ENCODE data around the gene VMP1. TPM values are rescaled to one million over a fixed set of nuclear protein-coding genes. Genes with fewer than 3 reads are reported as not detected.
"Not testable (repeated sequence)": the region's sequence is repeated elsewhere in the genome, so short reads cannot be mapped to it uniquely, and the experiment has no call there.

Gene VMP1
- total RNA-seq, 2 experiments from 2014 or later: 239 to 248 TPM

GRCh38 chr17:59872351-59872750 is 164.9 kb downstream of the VMP1 start:
- H3K9me3 Mint-ChIP-seq: no peaks in the 10 kb centered on the region
- no peak overlapping the region for H3K27ac Mint-ChIP-seq
- ChIA-PET CTCF (interaction anchor here (1.1 to 2.9 kb wide), 4 partner anchors 13 to 126 kb away, joined by 3 to 13 read pairs (median 3); no protein-coding TSS in a partner anchor), POLR2A (no interaction called here)
- intact Hi-C loops (cut with micrococcal nuclease): no loop called here
- DNase-seq (no peak), ATAC-seq (no peak)
- H3K4me1 Mint-ChIP-seq (ENCODE audit: low read depth): peaks cover 3% of the 10 kb centered on the region
- TF ChIP-seq CTCF (IDR thresholded peaks at IDR 0.05): no peak
- no peak overlapping the region for H3K4me3 Mint-ChIP-seq
- no peaks in the 10 kb centered on the region for H3K27me3 Mint-ChIP-seq
- peaks cover 9% of the 10 kb centered on the region for H3K36me3 Mint-ChIP-seq (ENCODE audit: low read depth)

- POLR2A ChIA-PET; ATAC-seq; H3K27me3 Mint-ChIP-seq; DNase-seq; H3K4me1 Mint-ChIP-seq (ENCODE audit: low read depth); H3K4me3 Mint-ChIP-seq; H3K9me3 Mint-ChIP-seq; intact Hi-C loops (cut with micrococcal nuclease); H3K27ac Mint-ChIP-seq: not testable (repeated sequence)
- peaks cover 13% of the 10 kb centered on the region for H3K36me3 Mint-ChIP-seq (ENCODE audit: low read depth)
- CTCF ChIA-PET: interaction anchor here (1.1 to 1.6 kb wide), 2 partner anchors 126 to 127 kb away, joined by 3 read pairs; no protein-coding TSS in a partner anchor
Observed at GRCh38 chr17:59873414-59873813, 166.0 kb downstream of the VMP1 start.

GRCh38 chr17:59874376-59874775 is 166.9 kb downstream of the VMP1 start:
- intact Hi-C loops (cut with micrococcal nuclease): no loop called here
- Mint-ChIP-seq H3K27me3 (no peaks in the 10 kb centered on the region), H3K9me3 (no peaks in the 10 kb centered on the region), H3K27ac (no peak overlapping the region), H3K36me3 (ENCODE audit: low read depth) (peaks cover 13% of the 10 kb centered on the region), H3K4me3 (no peak overlapping the region), H3K4me1 (ENCODE audit: low read depth) (no peaks in the 10 kb centered on the region)
- DNase-seq: no peak
- POLR2A ChIA-PET: no interaction called here
- TF ChIP-seq CTCF (IDR thresholded peaks at IDR 0.05): no peak
- CTCF ChIA-PET: no interaction called here
- ATAC-seq: no peak

- peaks cover 17% of the 10 kb centered on the region for H3K36me3 Mint-ChIP-seq (ENCODE audit: low read depth)
- CTCF ChIA-PET: interaction anchor here (0.6 kb wide), 1 partner anchor 16 kb away, joined by 3 read pairs; no protein-coding TSS in a partner anchor
- no peaks in the 10 kb centered on the region for H3K27me3 Mint-ChIP-seq
Observed at GRCh38 chr17:59876107-59876506, 168.7 kb downstream of the VMP1 start.

GRCh38 chr17:59877965-59878364 is 170.5 kb downstream of the VMP1 start:
- no peaks in the 10 kb centered on the region for H3K4me1 Mint-ChIP-seq (ENCODE audit: low read depth)
- H3K9me3 Mint-ChIP-seq: no peaks in the 10 kb centered on the region
- DNase-seq (no peak), ATAC-seq (no peak)
- CTCF ChIA-PET: interaction anchor here (0.8 to 1.0 kb wide), 2 partner anchors 13 to 36 kb away, joined by 3 to 4 read pairs; no protein-coding TSS in a partner anchor
- no peaks in the 10 kb centered on the region for H3K27me3 Mint-ChIP-seq
- intact Hi-C loops (cut with micrococcal nuclease): no loop called here
- no peak overlapping the region for H3K4me3 Mint-ChIP-seq
- POLR2A ChIA-PET: no interaction called here
- no peak for TF ChIP-seq CTCF (IDR thresholded peaks at IDR 0.05)
- H3K27ac Mint-ChIP-seq: peak overlapping the region; percentile 46
- H3K36me3 Mint-ChIP-seq (ENCODE audit: low read depth): peaks cover 15% of the 10 kb centered on the region

More at GRCh38 chr17:59876107-59876506, 168.7 kb downstream of the VMP1 start:
- Mint-ChIP-seq H3K27ac (no peak overlapping the region), H3K9me3 (no peaks in the 10 kb centered on the region), H3K4me3 (no peak overlapping the region), H3K4me1 (ENCODE audit: low read depth) (no peaks in the 10 kb centered on the region)
- TF ChIP-seq CTCF (IDR thresholded peaks at IDR 0.05): no peak
- DNase-seq (no peak), ATAC-seq (no peak)
- POLR2A ChIA-PET: interaction anchor here (0.7 kb wide), 1 partner anchor 202 kb away, joined by 5 read pairs; no protein-coding TSS in a partner anchor
- intact Hi-C loops (cut with micrococcal nuclease): no loop called here

Data from activated CD8-positive, alpha-beta T cell treated with anti-CD3 and anti-CD28 coated beads for 36 hours (primary cell).